Measurements from ENCODE around the gene GPR161. TPM values are rescaled to one million over a fixed set of nuclear protein-coding genes. Genes with fewer than 3 reads are reported as not detected.

Gene GPR161
- total RNA-seq, 1 experiment from 2014 or later = 6.6 TPM

- Mint-ChIP-seq H3K4me1 (ENCODE audit: insufficient read depth, unreplicated experiment) (peaks cover 9% of the 10 kb centered on the region), H3K4me3 (ENCODE audit: unreplicated experiment) (no peak overlapping the region), H3K9me3 (ENCODE audit: unreplicated experiment) (no peaks in the 10 kb centered on the region), H3K27ac (ENCODE audit: low read depth, unreplicated experiment) (no peak overlapping the region), H3K27me3 (ENCODE audit: insufficient read depth, unreplicated experiment) (no peaks in the 10 kb centered on the region), H3K36me3 (ENCODE audit: insufficient read depth, unreplicated experiment) (peaks cover 6% of the 10 kb centered on the region)
- no peak for TF ChIP-seq CTCF (IDR thresholded peaks at IDR 0.05; ENCODE audit: unreplicated experiment)
- DNase-seq (ENCODE audit: unreplicated experiment) = no peak
- intact Hi-C loops (cut with micrococcal nuclease) = no loop called here
- BruUV-seq (replicated peaks) = no TSS peak
- CTCF ChIA-PET = interaction anchor here (0.6 to 1.1 kb wide), 3 partner anchors 8 to 17 kb away, joined by 3 to 5 read pairs (median 4); no protein-coding TSS in a partner anchor
- POLR2A ChIA-PET = interaction anchor here (0.7 to 1.0 kb wide), 4 partner anchors 10 to 291 kb away, joined by 3 read pairs; no protein-coding TSS in a partner anchor
These were observed 37.4 kb downstream of the GPR161 start for GRCh38 chr1:168099337-168099801.

- ChIA-PET CTCF (interaction anchor here (0.6 to 1.3 kb wide), 5 partner anchors 7 to 58 kb away, joined by 3 to 7 read pairs (median 3); no protein-coding TSS in a partner anchor), POLR2A (interaction anchor here (0.7 kb wide), 2 partner anchors 68 to 290 kb away, joined by 3 read pairs; no protein-coding TSS in a partner anchor)
- Mint-ChIP-seq H3K4me1 (ENCODE audit: insufficient read depth, unreplicated experiment) (peaks cover 9% of the 10 kb centered on the region), H3K36me3 (ENCODE audit: insufficient read depth, unreplicated experiment) (peaks cover 6% of the 10 kb centered on the region), H3K4me3 (ENCODE audit: unreplicated experiment) (no peak overlapping the region), H3K9me3 (ENCODE audit: unreplicated experiment) (no peaks in the 10 kb centered on the region), H3K27ac (ENCODE audit: low read depth, unreplicated experiment) (no peak overlapping the region), H3K27me3 (ENCODE audit: insufficient read depth, unreplicated experiment) (no peaks in the 10 kb centered on the region)
- BruUV-seq (replicated peaks) = no TSS peak
- no peak for TF ChIP-seq CTCF (IDR thresholded peaks at IDR 0.05; ENCODE audit: unreplicated experiment)
- DNase-seq (ENCODE audit: unreplicated experiment) = no peak
- intact Hi-C loops (cut with micrococcal nuclease) = no loop called here
These were observed 38.0 kb downstream of the GPR161 start for GRCh38 chr1:168098534-168099320.

- peaks cover 9% of the 10 kb centered on the region for H3K4me1 Mint-ChIP-seq (ENCODE audit: insufficient read depth, unreplicated experiment)
- H3K4me3 Mint-ChIP-seq (ENCODE audit: unreplicated experiment) = no peak overlapping the region
- TF ChIP-seq CTCF (IDR thresholded peaks at IDR 0.05; ENCODE audit: unreplicated experiment) = no peak
- DNase-seq (ENCODE audit: unreplicated experiment) = no peak
- no peaks in the 10 kb centered on the region for H3K9me3 Mint-ChIP-seq (ENCODE audit: unreplicated experiment)
- no peak overlapping the region for H3K27ac Mint-ChIP-seq (ENCODE audit: low read depth, unreplicated experiment)
- peaks cover 6% of the 10 kb centered on the region for H3K36me3 Mint-ChIP-seq (ENCODE audit: insufficient read depth, unreplicated experiment)
- CTCF ChIA-PET = interaction anchor here (0.6 to 1.3 kb wide), 3 partner anchors 48 to 57 kb away, joined by 3 to 7 read pairs (median 3); no protein-coding TSS in a partner anchor
- no TSS peak for BruUV-seq (replicated peaks)
- no peaks in the 10 kb centered on the region for H3K27me3 Mint-ChIP-seq (ENCODE audit: insufficient read depth, unreplicated experiment)
- POLR2A ChIA-PET = no interaction called here
- intact Hi-C loops (cut with micrococcal nuclease) = no loop called here
These were observed 38.7 kb downstream of the GPR161 start for GRCh38 chr1:168097921-168098528.

Data from MCF 10A (cell line).